Measurements from ENCODE around the gene CRIM1. TPM values are rescaled to one million over a fixed set of nuclear protein-coding genes. Genes with fewer than 3 reads are reported as not detected.

The CRIM1 gene
- total and polyA plus RNA-seq, 4 donors, result 2.2 to 22.1 (median 9.6) TPM

DNA sequence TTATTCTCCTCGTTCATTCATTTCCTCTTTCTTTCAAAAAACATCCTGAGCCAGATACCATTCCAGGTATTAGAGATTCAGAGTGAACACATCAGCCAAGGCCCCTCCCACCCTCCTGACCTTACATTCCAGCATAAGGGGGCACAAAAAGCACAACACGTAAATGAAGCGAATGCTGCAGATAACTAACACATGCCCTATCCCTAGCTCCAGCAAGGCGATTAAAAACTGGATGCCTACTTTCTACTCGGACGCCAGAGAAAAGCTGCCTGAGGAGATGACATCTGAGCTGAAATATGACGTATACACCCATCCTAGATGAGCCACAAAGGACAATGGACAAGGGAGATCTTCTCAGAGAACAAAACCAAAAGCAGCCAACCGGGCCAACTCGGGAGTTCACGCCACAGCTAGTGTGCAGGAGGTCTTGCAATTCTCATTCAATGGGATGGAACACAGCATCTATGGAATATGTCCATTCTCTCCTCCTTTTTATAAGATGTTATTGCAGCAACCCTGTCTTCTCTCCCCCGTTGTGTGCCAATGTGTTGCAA, 208.9 kb downstream of the CRIM1 start:
- no peak overlapping the region for H3K9ac ChIP-seq (ENCODE audit: low read depth in 1 of 2, low read length in 2 of 2)
- WGBS, result 92% methylated on average over 11 of the region's 11 CpGs

DNA sequence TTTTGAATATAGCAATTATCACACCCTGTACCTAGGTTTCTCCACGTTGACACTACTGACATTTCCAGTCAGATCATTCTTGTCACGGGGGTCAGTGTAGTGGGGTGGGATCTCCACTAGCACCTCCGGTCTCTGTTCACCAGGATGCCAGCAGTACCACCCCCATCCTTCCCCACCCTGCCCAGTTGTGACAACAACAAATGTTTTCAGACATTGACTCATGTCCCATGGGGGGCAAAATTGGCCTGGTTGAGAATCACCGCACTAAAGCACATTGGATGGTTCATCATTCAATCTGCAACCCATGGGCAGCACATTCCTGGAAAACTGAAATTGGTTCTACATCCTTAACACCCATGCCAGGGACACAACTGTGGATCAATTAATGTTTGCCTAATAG, 210.1 kb downstream of the CRIM1 start:
- no peak overlapping the region for H3K4me3 ChIP-seq (ENCODE audit: low read depth in 1 of 3, low read length in 3 of 3)
- 95% methylated on average over 4 of the region's 4 CpGs for WGBS
- no peak overlapping the region for H3K27ac ChIP-seq (ENCODE audit: low read depth in 1 of 2, low read length in 2 of 2)
- H3K36me3 ChIP-seq (ENCODE audit: control insufficient read depth in 4 of 4, insufficient read depth in 3 of 4, low read depth in 1 of 4, low read length in 3 of 4), result no peaks in the 10 kb centered on the region
- peaks cover 0 to 9% (median 4%) of the 10 kb centered on the region in 4 donors for H3K4me1 ChIP-seq (ENCODE audit: control insufficient read depth in 4 of 4, insufficient read depth in 4 of 4, low read length in 3 of 4)
- TF ChIP-seq JUND (IDR thresholded peaks at IDR 0.05) (no peak), RXRA (IDR thresholded peaks at IDR 0.05) (no peak)
- no peak overlapping the region for H3K9ac ChIP-seq (ENCODE audit: low read depth in 1 of 2, low read length in 2 of 2)
- H3K9me3 ChIP-seq (ENCODE audit: control insufficient read depth in 4 of 4, low read length in 3 of 4), result no peaks in the 10 kb centered on the region
- DNase-seq (ENCODE audit: low spot score), result no peak
- no peaks in the 10 kb centered on the region for H3K27me3 ChIP-seq (ENCODE audit: control insufficient read depth in 4 of 4, insufficient read depth in 4 of 4, low read length in 3 of 4)

More for the DNA sequence above, 208.9 kb downstream of the CRIM1 start:
- no peaks in the 10 kb centered on the region for H3K27me3 ChIP-seq (ENCODE audit: control insufficient read depth in 4 of 4, insufficient read depth in 4 of 4, low read length in 3 of 4)
- no peaks in the 10 kb centered on the region for H3K36me3 ChIP-seq (ENCODE audit: control insufficient read depth in 4 of 4, insufficient read depth in 3 of 4, low read depth in 1 of 4, low read length in 3 of 4)
- H3K27ac ChIP-seq (ENCODE audit: low read depth in 1 of 2, low read length in 2 of 2), result no peak overlapping the region
- H3K4me3 ChIP-seq (ENCODE audit: low read depth in 1 of 3, low read length in 3 of 3), result no peak overlapping the region
- peaks cover 0 to 9% (median 4%) of the 10 kb centered on the region in 4 donors for H3K4me1 ChIP-seq (ENCODE audit: control insufficient read depth in 4 of 4, insufficient read depth in 4 of 4, low read length in 3 of 4)
- H3K9me3 ChIP-seq (ENCODE audit: control insufficient read depth in 4 of 4, low read length in 3 of 4), result no peaks in the 10 kb centered on the region
- TF ChIP-seq SP1 (IDR thresholded peaks at IDR 0.05) (no peak), YY1 (IDR thresholded peaks at IDR 0.05) (no peak)
- TF ChIP-seq, protein P1, sequence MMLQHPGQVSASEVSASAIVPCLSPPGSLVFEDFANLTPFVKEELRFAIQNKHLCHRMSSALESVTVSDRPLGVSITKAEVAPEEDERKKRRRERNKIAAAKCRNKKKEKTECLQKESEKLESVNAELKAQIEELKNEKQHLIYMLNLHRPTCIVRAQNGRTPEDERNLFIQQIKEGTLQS (IDR thresholded peaks at IDR 0.05), result no peak
- DNase-seq (ENCODE audit: low spot score), result no peak

DNA sequence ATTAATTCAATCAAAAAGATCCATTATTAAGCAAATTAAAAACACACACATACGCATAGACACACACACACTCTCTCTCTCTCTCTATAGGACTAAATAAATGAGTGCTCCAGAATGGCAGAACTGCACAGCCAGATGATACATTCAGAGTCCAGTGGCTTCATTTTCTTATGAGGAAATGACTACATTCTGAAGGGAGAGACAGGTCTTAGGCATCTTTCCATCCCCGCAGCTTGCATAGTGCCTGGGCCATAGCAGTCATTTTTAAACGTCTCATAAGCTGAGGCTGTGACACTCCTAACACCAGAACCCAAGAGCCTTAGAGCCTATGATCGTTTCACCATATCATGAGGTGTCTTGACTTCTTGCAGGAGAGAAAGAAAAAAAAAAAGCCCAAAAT, 211.3 kb downstream of the CRIM1 start:
- no peak for DNase-seq (ENCODE audit: low spot score)
- H3K9ac ChIP-seq (ENCODE audit: low read depth in 1 of 2, low read length in 2 of 2), result no peak overlapping the region
- H3K27me3 ChIP-seq (ENCODE audit: control insufficient read depth in 4 of 4, insufficient read depth in 4 of 4, low read length in 3 of 4), result no peaks in the 10 kb centered on the region
- peaks cover 0 to under 1% (median 0%) of the 10 kb centered on the region in 4 donors for H3K36me3 ChIP-seq (ENCODE audit: control insufficient read depth in 4 of 4, insufficient read depth in 3 of 4, low read depth in 1 of 4, low read length in 3 of 4)
- no peaks in the 10 kb centered on the region for H3K9me3 ChIP-seq (ENCODE audit: control insufficient read depth in 4 of 4, low read length in 3 of 4)
- no peak for TF ChIP-seq YY1 (IDR thresholded peaks at IDR 0.05)
- no peak for TF ChIP-seq RAD21 (IDR thresholded peaks at IDR 0.05)
- no peak for TF ChIP-seq RXRA (IDR thresholded peaks at IDR 0.05)
- no peak for TF ChIP-seq MAX (IDR thresholded peaks at IDR 0.05)
- no peak for TF ChIP-seq FOXA2 (IDR thresholded peaks at IDR 0.05)
- TF ChIP-seq SP1 (IDR thresholded peaks at IDR 0.05), result no peak
- no peak for TF ChIP-seq JUND (IDR thresholded peaks at IDR 0.05)
- TF ChIP-seq NR2F2 (IDR thresholded peaks at IDR 0.05), result no peak
- TF ChIP-seq, protein P2, sequence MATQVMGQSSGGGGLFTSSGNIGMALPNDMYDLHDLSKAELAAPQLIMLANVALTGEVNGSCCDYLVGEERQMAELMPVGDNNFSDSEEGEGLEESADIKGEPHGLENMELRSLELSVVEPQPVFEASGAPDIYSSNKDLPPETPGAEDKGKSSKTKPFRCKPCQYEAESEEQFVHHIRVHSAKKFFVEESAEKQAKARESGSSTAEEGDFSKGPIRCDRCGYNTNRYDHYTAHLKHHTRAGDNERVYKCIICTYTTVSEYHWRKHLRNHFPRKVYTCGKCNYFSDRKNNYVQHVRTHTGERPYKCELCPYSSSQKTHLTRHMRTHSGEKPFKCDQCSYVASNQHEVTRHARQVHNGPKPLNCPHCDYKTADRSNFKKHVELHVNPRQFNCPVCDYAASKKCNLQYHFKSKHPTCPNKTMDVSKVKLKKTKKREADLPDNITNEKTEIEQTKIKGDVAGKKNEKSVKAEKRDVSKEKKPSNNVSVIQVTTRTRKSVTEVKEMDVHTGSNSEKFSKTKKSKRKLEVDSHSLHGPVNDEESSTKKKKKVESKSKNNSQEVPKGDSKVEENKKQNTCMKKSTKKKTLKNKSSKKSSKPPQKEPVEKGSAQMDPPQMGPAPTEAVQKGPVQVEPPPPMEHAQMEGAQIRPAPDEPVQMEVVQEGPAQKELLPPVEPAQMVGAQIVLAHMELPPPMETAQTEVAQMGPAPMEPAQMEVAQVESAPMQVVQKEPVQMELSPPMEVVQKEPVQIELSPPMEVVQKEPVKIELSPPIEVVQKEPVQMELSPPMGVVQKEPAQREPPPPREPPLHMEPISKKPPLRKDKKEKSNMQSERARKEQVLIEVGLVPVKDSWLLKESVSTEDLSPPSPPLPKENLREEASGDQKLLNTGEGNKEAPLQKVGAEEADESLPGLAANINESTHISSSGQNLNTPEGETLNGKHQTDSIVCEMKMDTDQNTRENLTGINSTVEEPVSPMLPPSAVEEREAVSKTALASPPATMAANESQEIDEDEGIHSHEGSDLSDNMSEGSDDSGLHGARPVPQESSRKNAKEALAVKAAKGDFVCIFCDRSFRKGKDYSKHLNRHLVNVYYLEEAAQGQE (IDR thresholded peaks at IDR 0.05), result no peak
- TF ChIP-seq, protein P3, sequence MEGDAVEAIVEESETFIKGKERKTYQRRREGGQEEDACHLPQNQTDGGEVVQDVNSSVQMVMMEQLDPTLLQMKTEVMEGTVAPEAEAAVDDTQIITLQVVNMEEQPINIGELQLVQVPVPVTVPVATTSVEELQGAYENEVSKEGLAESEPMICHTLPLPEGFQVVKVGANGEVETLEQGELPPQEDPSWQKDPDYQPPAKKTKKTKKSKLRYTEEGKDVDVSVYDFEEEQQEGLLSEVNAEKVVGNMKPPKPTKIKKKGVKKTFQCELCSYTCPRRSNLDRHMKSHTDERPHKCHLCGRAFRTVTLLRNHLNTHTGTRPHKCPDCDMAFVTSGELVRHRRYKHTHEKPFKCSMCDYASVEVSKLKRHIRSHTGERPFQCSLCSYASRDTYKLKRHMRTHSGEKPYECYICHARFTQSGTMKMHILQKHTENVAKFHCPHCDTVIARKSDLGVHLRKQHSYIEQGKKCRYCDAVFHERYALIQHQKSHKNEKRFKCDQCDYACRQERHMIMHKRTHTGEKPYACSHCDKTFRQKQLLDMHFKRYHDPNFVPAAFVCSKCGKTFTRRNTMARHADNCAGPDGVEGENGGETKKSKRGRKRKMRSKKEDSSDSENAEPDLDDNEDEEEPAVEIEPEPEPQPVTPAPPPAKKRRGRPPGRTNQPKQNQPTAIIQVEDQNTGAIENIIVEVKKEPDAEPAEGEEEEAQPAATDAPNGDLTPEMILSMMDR (IDR thresholded peaks at IDR 0.05; ENCODE audit: low read depth, low read length, missing input control), result no peak
- TF ChIP-seq TAF1 (conservative IDR thresholded peaks at IDR 0.05), result no peak
- TF ChIP-seq GABPA (IDR thresholded peaks at IDR 0.05 in 1 of 2, conservative IDR thresholded peaks at IDR 0.05 in 1 of 2), result no peak
- no peak for TF ChIP-seq HNF4G (IDR thresholded peaks at IDR 0.05)
- no peak for TF ChIP-seq EGR1 (IDR thresholded peaks at IDR 0.05; ENCODE audit: low read depth in 2 of 2)
- TF ChIP-seq, protein P1 (IDR thresholded peaks at IDR 0.05), result no peak
- no peak for TF ChIP-seq ZBTB33 (IDR thresholded peaks at IDR 0.05)
- TF ChIP-seq FOXA1 (IDR thresholded peaks at IDR 0.05), result no peak
- TF ChIP-seq HNF4A (conservative IDR thresholded peaks at IDR 0.05), result no peak
- H3K27ac ChIP-seq (ENCODE audit: low read depth in 1 of 2, low read length in 2 of 2), result no peak overlapping the region
- WGBS, result 96% methylated on average over 4 of the region's 4 CpGs
- H3K4me1 ChIP-seq (ENCODE audit: control insufficient read depth in 4 of 4, insufficient read depth in 4 of 4, low read length in 3 of 4), result peaks cover 0 to 9% (median 4%) of the 10 kb centered on the region in 4 donors
- no peak overlapping the region for H3K4me3 ChIP-seq (ENCODE audit: low read depth in 1 of 3, low read length in 3 of 3)
